HG03097 (cell line): ENCODE results near the gene MKS1.

Experiments used
- ATAC-seq: cut with Tn5 transposase; IDR thresholded peaks from one replicate; pipeline ENCODE4 v1.9.1; 2021; ENCODE audit not compliant: unreplicated experiment, low FRiP score

Gene MKS1

GRCh38 chr17:58172369-58173071 is 46.5 kb downstream of the MKS1 start:
- ATAC-seq = no peak

- no peak for ATAC-seq
Observed at GRCh38 chr17:58170622-58171021, 48.4 kb downstream of the MKS1 start.

GRCh38 chr17:58166682-58167081 is 52.4 kb downstream of the MKS1 start, which contains the start of gene OR4D2:
OR4D2 (plus strand) TSS chr17:58166982; CDS start chr17:58169656, 2,674 bp downstream.
- ATAC-seq = no peak

- ATAC-seq = no peak
Observed at GRCh38 chr17:58165981-58166380, 53.1 kb downstream of the MKS1 start.

- no peak for ATAC-seq
Observed at GRCh38 chr17:58161566-58161965, 57.5 kb downstream of the MKS1 start.

GRCh38 chr17:58158181-58158580 is 60.9 kb downstream of the MKS1 start:
- no peak for ATAC-seq

- ATAC-seq = no peak
Observed at GRCh38 chr17:58156839-58157803, 61.9 kb downstream of the MKS1 start.
